ENCODE results near the gene GAB2. TPM values are rescaled to one million over a fixed set of nuclear protein-coding genes. Genes with fewer than 3 reads are reported as not detected.
"Not testable (repeated sequence)": the region's sequence is repeated elsewhere in the genome, so short reads cannot be mapped to it uniquely, and the experiment has no call there.

The GAB2 gene
- total RNA-seq: 22.3 and 33.2 TPM in 2 replicates

- DNase-seq (ENCODE audit: extremely low read depth, low read depth, low spot score): no peak
These were observed at the start of gene GAB2 for GRCh38 chr11:78417175-78417887. TSS of gene GAB2 (minus strand) at chr11:78417820. CDS start at chr11:78417720, 100 bp downstream.

GRCh38 chr11:78467370-78467769 lies 49.8 kb upstream of the GAB2 start:
- no peak for DNase-seq (ENCODE audit: extremely low read depth, low read depth, low spot score)

- no peak for DNase-seq (ENCODE audit: extremely low read depth, low read depth, low spot score)
These were observed 47.7 kb upstream of the GAB2 start for GRCh38 chr11:78465169-78465942.

- DNase-seq (ENCODE audit: extremely low read depth, low read depth, low spot score): not testable (repeated sequence)
These were observed 47.2 kb upstream of the GAB2 start for GRCh38 chr11:78464787-78465168.

GRCh38 chr11:78460471-78460870 lies 42.9 kb upstream of the GAB2 start:
- no peak for DNase-seq (ENCODE audit: extremely low read depth, low read depth, low spot score)

- no peak for DNase-seq (ENCODE audit: extremely low read depth, low read depth, low spot score)
These were observed 42.1 kb upstream of the GAB2 start for GRCh38 chr11:78459738-78460137.

GRCh38 chr11:78457448-78457847 lies 39.8 kb upstream of the GAB2 start:
- DNase-seq (ENCODE audit: extremely low read depth, low read depth, low spot score): no peak

GRCh38 chr11:78453140-78453935 lies 35.7 kb upstream of the GAB2 start:
- no peak for DNase-seq (ENCODE audit: extremely low read depth, low read depth, low spot score)

- DNase-seq (ENCODE audit: extremely low read depth, low read depth, low spot score): no peak
These were observed 33.9 kb upstream of the GAB2 start for GRCh38 chr11:78451371-78452150.

- DNase-seq (ENCODE audit: extremely low read depth, low read depth, low spot score): no peak
These were observed 33.2 kb upstream of the GAB2 start for GRCh38 chr11:78450866-78451265.

GRCh38 chr11:78449866-78450265 lies 32.2 kb upstream of the GAB2 start:
- no peak for DNase-seq (ENCODE audit: extremely low read depth, low read depth, low spot score)

GRCh38 chr11:78446210-78446609 lies 28.6 kb upstream of the GAB2 start:
- no peak for DNase-seq (ENCODE audit: extremely low read depth, low read depth, low spot score)

- DNase-seq (ENCODE audit: extremely low read depth, low read depth, low spot score): no peak
These were observed 27.1 kb upstream of the GAB2 start for GRCh38 chr11:78444726-78445125.

GRCh38 chr11:78441956-78442355 lies 24.3 kb upstream of the GAB2 start:
- DNase-seq (ENCODE audit: extremely low read depth, low read depth, low spot score): no peak

- DNase-seq (ENCODE audit: extremely low read depth, low read depth, low spot score): no peak
These were observed 20.8 kb upstream of the GAB2 start for GRCh38 chr11:78438298-78438975.

- no peak for DNase-seq (ENCODE audit: extremely low read depth, low read depth, low spot score)
These were observed 15.3 kb upstream of the GAB2 start for GRCh38 chr11:78432956-78433355.

- no peak for DNase-seq (ENCODE audit: extremely low read depth, low read depth, low spot score)
These were observed 14.5 kb upstream of the GAB2 start for GRCh38 chr11:78432058-78432515.

GRCh38 chr11:78429660-78430059 lies 12.0 kb upstream of the GAB2 start:
- no peak for DNase-seq (ENCODE audit: extremely low read depth, low read depth, low spot score)

GRCh38 chr11:78429209-78429608 lies 11.6 kb upstream of the GAB2 start:
- DNase-seq (ENCODE audit: extremely low read depth, low read depth, low spot score): no peak

- DNase-seq (ENCODE audit: extremely low read depth, low read depth, low spot score): no peak
These were observed 11.2 kb upstream of the GAB2 start for GRCh38 chr11:78428773-78429172.

Data from glomerular endothelial cell (primary cell).